NOMO-1 treated with dmso at 0.1 percent for 144 hours (cell line): Measurements from ENCODE around the gene LIMS2.

Experiments
- DNase-seq: peaks from one replicate; lab custom pipeline; 2025; ENCODE audit not compliant: unreplicated experiment; lab: John Stamatoyannopoulos, UW

LIMS2 gene

GRCh38 chr2:127701651-127702394 is 26.5 kb upstream of the LIMS2 start:
- DNase-seq, result peak; percentile 73

- peak; percentile 92 for DNase-seq
Observed at GRCh38 chr2:127701193-127701650, 25.9 kb upstream of the LIMS2 start, which contains the start of gene SFT2D3. SFT2D3 (plus strand) TSS chr2:127701497; CDS start chr2:127701529, 32 bp downstream.

GRCh38 chr2:127700527-127701192 is 25.3 kb upstream of the LIMS2 start:
- peak; percentile 85 for DNase-seq

- no peak for DNase-seq
Observed at GRCh38 chr2:127698553-127699355, 23.4 kb upstream of the LIMS2 start.

- no peak for DNase-seq
Observed at GRCh38 chr2:127697482-127698180, 22.3 kb upstream of the LIMS2 start.

GRCh38 chr2:127695491-127696472 is 20.5 kb upstream of the LIMS2 start:
- no peak for DNase-seq

GRCh38 chr2:127694986-127695385 is 19.7 kb upstream of the LIMS2 start:
- DNase-seq, result no peak

- no peak for DNase-seq
Observed at GRCh38 chr2:127690696-127691095, 15.4 kb upstream of the LIMS2 start.

GRCh38 chr2:127688405-127688804 is 13.1 kb upstream of the LIMS2 start:
- no peak for DNase-seq

- DNase-seq, result no peak
Observed at GRCh38 chr2:127685410-127686080, 10.2 kb upstream of the LIMS2 start.

GRCh38 chr2:127683757-127684156 is 8.4 kb upstream of the LIMS2 start:
- no peak for DNase-seq

- no peak for DNase-seq
Observed at GRCh38 chr2:127683056-127683455, 7.7 kb upstream of the LIMS2 start.

- DNase-seq, result no peak
Observed at GRCh38 chr2:127681976-127682857, 6.9 kb upstream of the LIMS2 start.

- DNase-seq, result no peak
Observed at GRCh38 chr2:127681288-127681804, 6.0 kb upstream of the LIMS2 start.

- DNase-seq, result no peak
Observed at GRCh38 chr2:127680706-127681287, 5.5 kb upstream of the LIMS2 start.

GRCh38 chr2:127679680-127680361 is 4.5 kb upstream of the LIMS2 start:
- DNase-seq, result no peak

- DNase-seq, result no peak
Observed at GRCh38 chr2:127678991-127679390, 3.7 kb upstream of the LIMS2 start.
